GM10847 (cell line): ENCODE data around the gene KCNC2.

Experiments
- POLR2A ChIP-seq: IDR thresholded peaks from 2 replicates; pipeline ENCODE4 v1.6.1; 2011; ENCODE audit not compliant: insufficient read length; ENCODE audit errors: extremely low read depth

The KCNC2 gene

GRCh38 chr12:75209812-75210138, at the start of gene KCNC2:
Gene KCNC2, minus strand, starts transcription at chr12:75209839.
- no peak for TF ChIP-seq POLR2A

GRCh38 chr12:75259143-75259542, 49.5 kb upstream of the KCNC2 start:
- no peak for TF ChIP-seq POLR2A

- no peak for TF ChIP-seq POLR2A
Observed at GRCh38 chr12:75257510-75257909, 47.9 kb upstream of the KCNC2 start.

GRCh38 chr12:75245108-75245507, 35.5 kb upstream of the KCNC2 start:
- TF ChIP-seq POLR2A: no peak

GRCh38 chr12:75239987-75240386, 30.3 kb upstream of the KCNC2 start:
- TF ChIP-seq POLR2A: no peak

DNA sequence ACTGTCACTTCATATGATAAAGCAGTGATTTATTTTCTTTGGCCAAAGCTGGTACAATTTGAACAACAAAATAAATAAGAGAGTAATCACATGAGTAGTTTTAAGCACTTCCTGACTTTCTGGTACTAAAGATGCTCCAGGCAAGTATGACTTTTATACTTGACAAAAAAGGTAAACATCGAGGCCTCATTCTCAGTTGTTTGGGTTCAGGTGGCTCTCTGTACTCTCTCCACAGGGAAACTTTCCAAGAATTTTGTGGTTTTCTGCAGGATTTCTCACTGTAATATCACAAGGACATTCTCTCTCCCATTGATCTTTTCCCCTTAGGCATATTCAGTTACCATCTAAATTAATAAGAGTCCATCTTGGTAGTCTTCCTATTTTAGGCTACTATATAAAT, 26.6 kb upstream of the KCNC2 start:
- no peak for TF ChIP-seq POLR2A

DNA sequence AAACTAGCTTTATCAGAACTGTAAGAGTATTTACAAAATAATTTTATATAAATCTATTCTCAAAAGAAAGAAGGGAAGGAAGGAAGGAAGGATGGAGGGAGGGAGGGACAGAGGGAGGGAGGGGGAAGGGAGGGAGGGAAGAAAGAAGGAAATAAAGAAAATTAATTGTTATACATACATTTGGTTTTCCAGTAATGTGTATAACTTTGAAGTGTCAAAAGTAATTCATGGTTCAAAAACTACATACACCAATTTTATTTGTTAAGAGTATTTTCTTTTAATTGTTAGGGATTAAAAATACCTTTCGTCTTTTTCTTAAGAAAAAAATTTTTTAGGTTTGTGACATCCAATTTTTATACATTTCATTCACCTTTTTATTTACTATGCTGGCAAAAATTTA, 17.5 kb upstream of the KCNC2 start:
- no peak for TF ChIP-seq POLR2A

DNA sequence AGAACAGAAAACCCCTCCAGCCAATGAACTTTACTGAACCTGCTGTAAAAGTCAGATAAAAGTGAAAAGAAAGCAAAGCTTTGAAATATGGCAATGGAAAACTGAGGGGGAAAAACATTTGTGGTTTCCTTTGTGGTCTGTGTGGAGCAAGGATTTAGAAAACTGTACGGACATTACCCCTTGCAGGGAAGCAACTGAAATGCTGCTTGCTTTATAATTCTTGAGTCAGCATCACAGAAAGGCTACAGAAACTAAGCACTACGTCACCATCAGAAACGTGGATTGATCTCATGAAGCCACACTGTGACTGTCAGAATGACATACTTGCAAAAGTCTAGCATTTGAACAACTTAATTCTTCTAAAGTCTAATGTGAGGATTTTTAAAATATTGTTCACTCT, 2.4 kb upstream of the KCNC2 start:
- no peak for TF ChIP-seq POLR2A

- TF ChIP-seq POLR2A: no peak
Observed at GRCh38 chr12:75208856-75209811, 505 bp downstream of the KCNC2 start.

- TF ChIP-seq POLR2A: no peak
Observed at GRCh38 chr12:75207338-75208083, 2.1 kb downstream of the KCNC2 start.

GRCh38 chr12:75205558-75205957, 4.1 kb downstream of the KCNC2 start:
- no peak for TF ChIP-seq POLR2A

DNA sequence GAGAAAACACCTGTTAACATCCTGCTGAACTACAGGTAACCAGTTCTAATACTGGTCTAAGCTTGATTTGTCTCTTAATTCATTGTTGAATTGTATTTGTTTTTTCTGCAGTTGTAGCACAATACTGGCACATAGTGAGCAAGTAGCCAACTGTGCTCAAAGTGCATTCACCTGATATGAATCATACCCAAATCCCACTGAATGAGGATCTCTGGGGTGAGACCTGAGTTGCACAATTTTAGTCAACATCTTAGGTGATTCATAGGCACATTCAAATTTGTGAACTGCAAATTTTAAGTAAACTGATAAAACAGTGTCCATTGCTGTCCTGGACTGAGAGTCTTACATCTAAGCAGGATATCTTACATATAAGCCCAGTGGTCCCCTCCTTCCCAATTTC, 12.8 kb downstream of the KCNC2 start:
- no peak for TF ChIP-seq POLR2A

DNA sequence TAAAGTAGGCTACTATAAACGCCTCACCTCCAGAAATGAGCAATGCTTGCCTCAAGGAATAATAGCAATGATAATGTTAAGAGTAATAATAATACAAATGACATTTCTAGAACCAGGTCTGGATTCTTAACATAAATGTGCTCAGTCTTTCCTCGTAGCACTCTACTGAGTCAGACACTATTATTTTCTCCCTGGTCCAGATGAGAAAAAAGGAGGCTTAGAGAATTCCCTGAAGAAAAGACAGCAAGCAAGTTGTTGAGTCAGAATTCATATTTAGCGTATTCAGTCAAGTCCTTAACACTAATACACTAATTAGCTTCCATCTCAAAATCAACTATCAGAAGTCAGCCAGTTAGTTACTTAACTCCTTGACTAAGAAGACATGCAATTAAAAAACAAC, 13.2 kb downstream of the KCNC2 start:
- TF ChIP-seq POLR2A: no peak

- TF ChIP-seq POLR2A: no peak
Observed at GRCh38 chr12:75194250-75194649, 15.4 kb downstream of the KCNC2 start.

DNA sequence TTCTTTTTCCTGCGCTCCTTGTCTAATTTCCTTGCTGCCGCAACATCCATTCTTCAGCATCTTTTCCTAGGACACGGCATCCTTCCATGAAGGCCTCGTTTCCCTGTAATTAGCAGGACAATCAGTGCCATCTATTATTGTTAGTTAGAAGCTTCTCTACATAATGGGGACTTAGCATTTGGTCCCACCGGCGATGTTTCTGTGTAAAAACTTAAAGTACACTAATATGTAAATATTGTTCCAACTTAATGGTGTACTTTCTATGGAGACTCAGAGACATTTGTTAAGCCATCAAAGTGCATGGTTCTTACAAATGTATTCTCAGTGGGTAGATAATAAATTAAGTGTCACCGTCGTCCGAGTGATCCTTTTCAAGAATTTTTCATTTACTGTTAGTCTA, 17.4 kb downstream of the KCNC2 start:
- no peak for TF ChIP-seq POLR2A

- no peak for TF ChIP-seq POLR2A
Observed at GRCh38 chr12:75190846-75191245, 18.8 kb downstream of the KCNC2 start.
